Gastrocnemius medialis (tissue), 4 donors: ENCODE results near the gene FGF14. TPM values are rescaled to one million over a fixed set of nuclear protein-coding genes. Genes with fewer than 3 reads are reported as not detected.

Experiments
- ATAC-seq, 2 donors: fragments of 150-250 bp; one replicate each; pipeline ENCODE4 v1.9.1; 2016
- DNase-seq, 2 donors: peaks; one replicate each; pipeline ENCODE4 v3.0.0-alpha.2; 2019
- H3K27ac ChIP-seq, 4 donors: fragments of 200-600 bp; sonication (generic); 1 replicate in 1 of 4; 2 replicates in 3 of 4; pipeline ENCODE4 v1.5.1; 2016 to 2018; ENCODE audit warnings: mild to moderate bottlenecking in 2 of 4, moderate library complexity in 1 of 4
- H3K27me3 ChIP-seq, 3 donors: fragments of 200-600 bp; sonication (generic) in 2 of 3; 1 replicate in 1 of 3; 2 replicates in 2 of 3; pipeline versions ENCODE4 v1.5.1 to v1.6.0; 2016 to 2019; ENCODE audit warnings: mild to moderate bottlenecking in 1 of 3, moderate library complexity in 1 of 3
- H3K36me3 ChIP-seq, 2 donors: fragments of 200-600 bp; sonication (generic) in 1 of 2; one replicate each; pipeline ENCODE4 v1.5.1; 2017 to 2018
- H3K4me1 ChIP-seq, 2 donors: fragments of 200-600 bp; sonication (generic) in 1 of 2; one replicate each; pipeline ENCODE4 v1.5.1; 2016 to 2017; ENCODE audit warnings: mild to moderate bottlenecking in 2 of 2
- H3K4me3 ChIP-seq, 4 donors: fragments of 200-600 bp; sonication (generic) in 3 of 4; 1 replicate in 1 of 4; 2 replicates in 3 of 4; pipeline ENCODE4 v1.5.1; 2016 to 2019; ENCODE audit warnings: mild to moderate bottlenecking in 2 of 4
- H3K9me3 ChIP-seq, 3 donors: fragments of 200-600 bp; sonication (generic) in 2 of 3; 1 replicate in 1 of 3; 2 replicates in 2 of 3; pipeline ENCODE4 v1.5.1; 2016 to 2019
- POLR2A ChIP-seq, 2 donors: fragments of 450-650 bp; IDR thresholded peaks; one replicate each; pipeline ENCODE4 v1.6.1; 2017; ENCODE audit warnings: antibody characterized with exemption in 2 of 2, mild to moderate bottlenecking in 2 of 2, moderate library complexity in 2 of 2
- in situ Hi-C, 4 donors: fragments of 200-750 bp; cut with MboI; loops; one replicate each; pipeline versions ENCODE4 v1.15.0 to v1.8.0; 2017; ENCODE audit warnings: low sequenced_read_pairs in 4 of 4
- intact Hi-C: fragments of 100-400 bp; cut with DNase I; formaldehyde crosslinking; loops from one replicate; pipeline ENCODE4 v1.15.1; 2023; ENCODE audit warnings: low total_unique reads
- total RNA-seq, 4 donors: library from RNA; depleted of rRNA; stranded (reverse); fragments of >200 nt; gene quantifications; one replicate each; pipeline versions ENCODE4 v1.1.0 to v1.2.3, GENCODE V29; 2016
- TF ChIP-seq, protein P1 (sequence below), 5 experiments: fragments of 450-650 bp in 3 of 5; fragments of 200-600 bp in 2 of 5; sonication (generic) in 2 of 5; IDR thresholded peaks in 4 of 5; conservative IDR thresholded peaks in 1 of 5; 1 replicate in 4 of 5; 2 replicates in 1 of 5; pipeline ENCODE4 v1.5.1; 2016 to 2019; ENCODE audit warnings: antibody characterized with exemption in 5 of 5, mild to moderate bottlenecking in 3 of 5, moderate library complexity in 3 of 5

The FGF14 gene
- total RNA-seq, 4 donors from 2014 or later = 0.02 TPM; not detected in 3

DNA sequence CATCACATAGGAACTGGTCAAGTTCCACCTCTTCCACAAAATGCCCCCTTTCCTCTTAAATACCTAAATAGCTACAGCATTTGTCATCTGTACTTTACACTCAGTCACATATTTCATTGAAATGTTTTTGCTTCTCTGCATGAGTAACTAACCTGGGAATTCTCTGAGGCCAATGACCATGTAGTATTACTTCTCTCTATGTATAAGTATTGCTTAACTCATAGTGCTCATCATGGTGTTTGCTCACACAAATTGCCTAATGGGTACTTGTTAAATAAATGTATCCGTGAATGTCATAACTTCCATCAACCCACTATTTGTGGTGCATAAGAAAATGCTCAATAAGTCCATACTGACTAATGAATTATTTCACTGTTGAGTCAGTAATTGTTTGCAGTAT, 115.5 kb downstream of the FGF14 start:
- no peaks in the 10 kb centered on the region for H3K27me3 ChIP-seq
- no peaks in the 10 kb centered on the region for H3K36me3 ChIP-seq
- no peak for TF ChIP-seq POLR2A (IDR thresholded peaks at IDR 0.05)
- TF ChIP-seq, protein P1, sequence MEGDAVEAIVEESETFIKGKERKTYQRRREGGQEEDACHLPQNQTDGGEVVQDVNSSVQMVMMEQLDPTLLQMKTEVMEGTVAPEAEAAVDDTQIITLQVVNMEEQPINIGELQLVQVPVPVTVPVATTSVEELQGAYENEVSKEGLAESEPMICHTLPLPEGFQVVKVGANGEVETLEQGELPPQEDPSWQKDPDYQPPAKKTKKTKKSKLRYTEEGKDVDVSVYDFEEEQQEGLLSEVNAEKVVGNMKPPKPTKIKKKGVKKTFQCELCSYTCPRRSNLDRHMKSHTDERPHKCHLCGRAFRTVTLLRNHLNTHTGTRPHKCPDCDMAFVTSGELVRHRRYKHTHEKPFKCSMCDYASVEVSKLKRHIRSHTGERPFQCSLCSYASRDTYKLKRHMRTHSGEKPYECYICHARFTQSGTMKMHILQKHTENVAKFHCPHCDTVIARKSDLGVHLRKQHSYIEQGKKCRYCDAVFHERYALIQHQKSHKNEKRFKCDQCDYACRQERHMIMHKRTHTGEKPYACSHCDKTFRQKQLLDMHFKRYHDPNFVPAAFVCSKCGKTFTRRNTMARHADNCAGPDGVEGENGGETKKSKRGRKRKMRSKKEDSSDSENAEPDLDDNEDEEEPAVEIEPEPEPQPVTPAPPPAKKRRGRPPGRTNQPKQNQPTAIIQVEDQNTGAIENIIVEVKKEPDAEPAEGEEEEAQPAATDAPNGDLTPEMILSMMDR (IDR thresholded peaks at IDR 0.05 in 4 of 5, conservative IDR thresholded peaks at IDR 0.05 in 1 of 5) = no peak
- in situ Hi-C loops = no loop called here
- intact Hi-C loops = no loop called here
- DNase-seq (no peak), ATAC-seq (no peak)
- H3K4me3 ChIP-seq = no peak overlapping the region
- no peaks in the 10 kb centered on the region for H3K4me1 ChIP-seq
- H3K9me3 ChIP-seq = no peaks in the 10 kb centered on the region
- H3K27ac ChIP-seq = no peak overlapping the region

DNA sequence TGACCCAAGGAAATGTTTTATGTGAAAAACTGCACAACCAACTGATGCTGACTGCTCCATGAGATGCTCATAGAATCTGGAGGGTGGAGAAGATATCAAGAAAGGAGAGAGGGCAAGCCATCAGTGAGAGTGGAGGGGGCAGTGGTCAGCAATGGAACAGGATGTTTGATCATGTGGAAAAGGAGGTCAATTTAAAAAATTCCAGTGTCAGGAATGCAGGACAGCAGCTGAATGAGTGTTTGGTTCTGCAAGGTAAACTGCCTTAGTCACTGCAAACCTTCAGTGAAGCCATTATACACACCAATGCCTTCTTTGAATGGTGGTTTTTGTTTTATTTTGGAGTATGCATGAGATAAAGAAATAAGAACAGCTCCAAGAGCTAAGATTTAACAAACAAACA, 121.5 kb downstream of the FGF14 start:
- no peak overlapping the region for H3K27ac ChIP-seq
- no peaks in the 10 kb centered on the region for H3K27me3 ChIP-seq
- no peaks in the 10 kb centered on the region for H3K9me3 ChIP-seq
- H3K4me3 ChIP-seq = no peak overlapping the region
- ATAC-seq (no peak), DNase-seq (no peak)
- in situ Hi-C loops = no loop called here
- intact Hi-C loops = no loop called here
- H3K4me1 ChIP-seq = no peaks in the 10 kb centered on the region
- TF ChIP-seq, protein P1 (IDR thresholded peaks at IDR 0.05 in 4 of 5, conservative IDR thresholded peaks at IDR 0.05 in 1 of 5) = no peak
- TF ChIP-seq POLR2A (IDR thresholded peaks at IDR 0.05) = no peak
- H3K36me3 ChIP-seq = no peaks in the 10 kb centered on the region

DNA sequence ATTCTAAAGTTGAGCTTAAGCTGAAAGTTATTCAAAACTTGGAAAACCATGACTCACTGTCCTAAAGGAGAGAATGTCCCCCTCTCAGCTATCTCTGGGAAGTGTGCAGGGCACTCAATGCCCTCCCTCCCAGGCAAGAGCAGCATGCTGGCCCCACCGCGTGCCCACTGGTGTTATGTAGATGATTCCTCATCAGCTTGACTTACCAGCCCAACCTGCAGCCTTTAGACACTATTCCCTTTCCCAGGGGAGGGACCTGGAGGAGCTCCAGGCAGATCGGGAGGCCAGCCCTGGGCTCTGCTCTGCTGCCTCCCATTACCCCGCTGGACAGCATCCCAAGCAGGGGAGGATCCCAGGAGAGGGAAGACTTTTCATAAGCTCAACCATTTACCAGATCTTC, 124.6 kb downstream of the FGF14 start:
- H3K27me3 ChIP-seq = no peaks in the 10 kb centered on the region
- DNase-seq = no peak
- in situ Hi-C loops (no loop called here), intact Hi-C loops (no loop called here)
- H3K27ac ChIP-seq = no peak overlapping the region
- H3K36me3 ChIP-seq = no peaks in the 10 kb centered on the region
- no peak for ATAC-seq
- no peaks in the 10 kb centered on the region for H3K4me1 ChIP-seq
- no peak overlapping the region for H3K4me3 ChIP-seq
- H3K9me3 ChIP-seq = no peaks in the 10 kb centered on the region
- TF ChIP-seq POLR2A (IDR thresholded peaks at IDR 0.05) = no peak

DNA sequence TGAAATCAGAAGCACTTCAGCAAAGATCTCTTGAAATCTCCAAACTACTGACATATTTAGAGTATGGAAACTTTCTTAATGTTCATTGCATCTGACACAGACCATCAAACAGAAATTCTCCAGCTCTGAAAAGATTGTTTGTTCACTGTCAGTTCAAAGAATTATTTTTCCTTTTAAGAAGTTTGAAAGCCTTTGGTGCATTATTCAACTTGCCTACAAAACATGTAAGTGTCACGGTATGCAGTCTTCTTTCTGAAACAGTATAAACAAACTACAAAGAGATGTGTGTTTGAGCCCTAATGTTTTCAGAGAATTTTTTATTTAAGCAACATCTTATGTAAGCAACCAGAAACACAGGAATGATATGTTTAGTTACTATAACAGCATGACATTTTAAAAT, 125.4 kb downstream of the FGF14 start:
- ATAC-seq (no peak), DNase-seq (no peak)
- no peaks in the 10 kb centered on the region for H3K4me1 ChIP-seq
- no peaks in the 10 kb centered on the region for H3K27me3 ChIP-seq
- H3K4me3 ChIP-seq = no peak overlapping the region
- intact Hi-C loops = no loop called here
- no peak overlapping the region for H3K27ac ChIP-seq
- H3K36me3 ChIP-seq = no peaks in the 10 kb centered on the region
- TF ChIP-seq, protein P1 (IDR thresholded peaks at IDR 0.05 in 4 of 5, conservative IDR thresholded peaks at IDR 0.05 in 1 of 5) = no peak
- TF ChIP-seq POLR2A (IDR thresholded peaks at IDR 0.05) = no peak
- no peaks in the 10 kb centered on the region for H3K9me3 ChIP-seq
- in situ Hi-C loops = no loop called here

DNA sequence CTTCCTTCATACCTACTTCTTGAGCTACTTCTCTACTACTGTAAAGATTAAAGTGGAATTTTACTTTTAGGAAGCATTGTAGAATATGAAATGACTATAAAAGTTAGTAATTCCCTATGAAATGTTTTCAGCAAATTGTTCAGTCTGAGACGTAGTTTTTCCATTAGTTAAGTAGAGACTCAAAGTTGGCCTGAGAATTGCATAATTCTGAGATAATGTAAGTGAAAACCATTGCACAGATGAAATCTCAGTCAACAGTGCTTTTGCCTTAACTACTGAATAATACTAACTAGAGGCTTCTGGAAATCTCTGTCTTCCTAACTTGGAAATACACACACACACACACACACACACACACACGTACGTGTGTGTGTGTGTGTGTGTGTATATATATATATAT, 125.9 kb downstream of the FGF14 start:
- no peak for ATAC-seq

More for the DNA sequence above, 125.9 kb downstream of the FGF14 start:
- intact Hi-C loops (no loop called here), in situ Hi-C loops (no loop called here)
- H3K36me3 ChIP-seq = no peaks in the 10 kb centered on the region
- no peak for DNase-seq
- TF ChIP-seq, protein P1 (IDR thresholded peaks at IDR 0.05 in 4 of 5, conservative IDR thresholded peaks at IDR 0.05 in 1 of 5) = no peak
- no peak for TF ChIP-seq POLR2A (IDR thresholded peaks at IDR 0.05)
- H3K9me3 ChIP-seq = no peaks in the 10 kb centered on the region
- H3K27ac ChIP-seq = no peak overlapping the region
- no peaks in the 10 kb centered on the region for H3K27me3 ChIP-seq
- H3K4me3 ChIP-seq = no peak overlapping the region
- no peaks in the 10 kb centered on the region for H3K4me1 ChIP-seq
